ENCODE data around the gene SVOP.
A peak's percentile ranks its signal among the peaks of the same experiment; 100 is the strongest.

SVOP gene

GRCh38 chr12:108886873-108887629 lies 133.8 kb downstream of the SVOP start:
- Mint-ChIP-seq H3K9me3 (peaks cover 10% of the 10 kb centered on the region), H3K27ac (peak overlapping the region; percentile 25), H3K27me3 (ENCODE audit: low read depth, poor library complexity) (peaks cover 17% of the 10 kb centered on the region), H3K4me3 (no peak overlapping the region), H3K4me1 (no peaks in the 10 kb centered on the region), H3K36me3 (ENCODE audit: low read depth) (no peaks in the 10 kb centered on the region)
- no peak for DNase-seq
- TF ChIP-seq CTCF (IDR thresholded peaks at IDR 0.05) = no peak

- Mint-ChIP-seq H3K9me3 (no peaks in the 10 kb centered on the region), H3K4me1 (no peaks in the 10 kb centered on the region), H3K27ac (no peak overlapping the region), H3K27me3 (ENCODE audit: low read depth, poor library complexity) (peaks cover 24% of the 10 kb centered on the region), H3K36me3 (ENCODE audit: low read depth) (no peaks in the 10 kb centered on the region), H3K4me3 (no peak overlapping the region)
- peak; percentile 42 for TF ChIP-seq CTCF (IDR thresholded peaks at IDR 0.05)
- DNase-seq = peak; percentile 36
These were observed 136.5 kb downstream of the SVOP start for GRCh38 chr12:108884116-108885012.

GRCh38 chr12:108881953-108882352 lies 138.9 kb downstream of the SVOP start:
- H3K4me3 Mint-ChIP-seq = no peak overlapping the region
- no peaks in the 10 kb centered on the region for H3K9me3 Mint-ChIP-seq
- DNase-seq = no peak
- H3K27ac Mint-ChIP-seq = no peak overlapping the region
- TF ChIP-seq CTCF (IDR thresholded peaks at IDR 0.05) = no peak
- no peaks in the 10 kb centered on the region for H3K4me1 Mint-ChIP-seq
- H3K27me3 Mint-ChIP-seq (ENCODE audit: low read depth, poor library complexity) = peaks cover 32% of the 10 kb centered on the region
- no peaks in the 10 kb centered on the region for H3K36me3 Mint-ChIP-seq (ENCODE audit: low read depth)

GRCh38 chr12:108879615-108880254 lies 141.1 kb downstream of the SVOP start, which contains the start of gene DAO:
Gene DAO, plus strand, starts transcription at chr12:108880092. Its CDS starts 4,915 bp downstream, at chr12:108885007.
- no peaks in the 10 kb centered on the region for H3K9me3 Mint-ChIP-seq
- no peak within 1 kb of the TSS for H3K27ac Mint-ChIP-seq
- no peak for TF ChIP-seq CTCF (IDR thresholded peaks at IDR 0.05)
- peaks cover 25% of the 10 kb centered on the region for H3K27me3 Mint-ChIP-seq (ENCODE audit: low read depth, poor library complexity)
- no peaks in the 10 kb centered on the region for H3K4me1 Mint-ChIP-seq
- no peak for DNase-seq
- H3K4me3 Mint-ChIP-seq = no peak within 1 kb of the TSS
- H3K36me3 Mint-ChIP-seq (ENCODE audit: low read depth) = no peaks in the 10 kb centered on the region

GRCh38 chr12:108876550-108876949 lies 144.3 kb downstream of the SVOP start:
- H3K27ac Mint-ChIP-seq = no peak overlapping the region
- no peak for TF ChIP-seq CTCF (IDR thresholded peaks at IDR 0.05)
- no peak for DNase-seq
- H3K4me3 Mint-ChIP-seq = no peak overlapping the region
- H3K9me3 Mint-ChIP-seq = no peaks in the 10 kb centered on the region
- H3K36me3 Mint-ChIP-seq (ENCODE audit: low read depth) = no peaks in the 10 kb centered on the region
- H3K4me1 Mint-ChIP-seq = peaks cover 6% of the 10 kb centered on the region
- H3K27me3 Mint-ChIP-seq (ENCODE audit: low read depth, poor library complexity) = peaks cover 18% of the 10 kb centered on the region

Data from nephron progenitor cell (in vitro differentiated cells).